Testis (tissue), 2 donors: ENCODE data around the gene NUMA1.

Experiments
- CTCF ChIP-seq, 3 experiments: fragments of 450-650 bp in 2 of 3; fragments of 200-600 bp in 1 of 3; sonication (generic) in 1 of 3; IDR thresholded peaks; one replicate each; pipeline ENCODE4 v1.5.1; 2016 to 2019; ENCODE audit warnings: antibody characterized with exemption in 3 of 3, mild to moderate bottlenecking in 2 of 3, moderate library complexity in 1 of 3
- POLR2A ChIP-seq: fragments of 450-650 bp; IDR thresholded peaks from one replicate; pipeline ENCODE4 v1.6.1; 2017; ENCODE audit warnings: antibody characterized with exemption, mild to moderate bottlenecking, moderate library complexity

DNA sequence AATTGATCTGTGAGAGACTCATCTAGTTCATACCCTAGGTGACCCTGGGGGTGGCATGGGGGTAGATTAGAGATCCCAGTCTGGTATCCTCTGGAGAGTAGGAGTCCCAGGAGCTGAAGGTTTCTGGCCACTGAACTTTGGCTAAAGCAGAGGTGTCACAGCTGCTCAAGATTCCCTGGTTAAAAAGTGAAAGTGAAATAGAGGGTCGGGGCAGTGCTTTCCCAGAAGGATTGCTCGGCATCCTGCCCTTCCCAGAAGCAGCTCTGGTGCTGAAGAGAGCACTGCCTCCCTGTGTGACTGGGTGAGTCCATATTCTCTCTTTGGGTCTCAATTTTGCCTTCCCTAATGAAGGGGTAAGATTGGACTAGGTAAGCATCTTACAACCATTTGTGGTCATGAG is 81.0 kb downstream of the NUMA1 start:
- TF ChIP-seq CTCF (IDR thresholded peaks at IDR 0.05) (no peak), POLR2A (no peak)
